HepG2 (cell line): ENCODE measurements around the gene AGXT. TPM values are rescaled to one million over a fixed set of nuclear protein-coding genes. Genes with fewer than 3 reads are reported as not detected.

ENCODE experiments used
- HNF1B ChIP-seq: sonication (generic); formaldehyde crosslinking; IDR thresholded peaks from 2 replicates; pipeline ENCODE4 v1.5.1; 2020; ENCODE audit warnings: mild to moderate bottlenecking, moderate library complexity, missing genetic modification reagents
- MEF2D ChIP-seq: sonication (generic); formaldehyde crosslinking; IDR thresholded peaks from 2 replicates; pipeline ENCODE4 v1.5.1; 2020; ENCODE audit warnings: mild to moderate bottlenecking, missing genetic modification reagents
- MTF2 ChIP-seq: sonication (generic); formaldehyde crosslinking; IDR thresholded peaks from 2 replicates; pipeline ENCODE4 v1.5.0; 2020; ENCODE audit warnings: missing genetic modification reagents, borderline replicate concordance
- NFATC3 ChIP-seq: sonication (generic); formaldehyde crosslinking; IDR thresholded peaks from 2 replicates; pipeline ENCODE4 v1.5.1; 2020; ENCODE audit warnings: mild to moderate bottlenecking, missing genetic modification reagents
- PCBP2 ChIP-seq: fragments of 200-400 bp; formaldehyde crosslinking; optimal IDR thresholded peaks from 2 replicates; pipeline ENCODE3; 2018; ENCODE audit warnings: low read length, low read depth; ENCODE audit not compliant: poor library complexity, severe bottlenecking
- RBM39 ChIP-seq: fragments of 200-400 bp; formaldehyde crosslinking; IDR thresholded peaks from one replicate; pipeline ENCODE4 v1.6.1; 2018; ENCODE audit warnings: antibody characterized with exemption, mild to moderate bottlenecking, low read depth, low read length; ENCODE audit not compliant: poor library complexity, severe bottlenecking
- SOX6 ChIP-seq, 2 experiments: fragments of 450-650 bp in 1 of 2; sonication (generic) in 1 of 2; formaldehyde crosslinking in 1 of 2; IDR thresholded peaks; 2 replicates each; pipeline versions ENCODE4 v1.4.0 to v1.6.1; 2017 to 2020; ENCODE audit warnings: antibody characterized with exemption in 1 of 2, mild to moderate bottlenecking in 1 of 2, missing genetic modification reagents in 1 of 2
- THAP7 ChIP-seq: sonication (generic); formaldehyde crosslinking; IDR thresholded peaks from 2 replicates; pipeline ENCODE4 v1.8.1; 2023; ENCODE audit warnings: mild to moderate bottlenecking, missing genetic modification reagents
- ZBTB26 ChIP-seq: IDR thresholded peaks from 2 replicates; pipeline ENCODE4 v1.6.1; 2016; ENCODE audit warnings: missing compliant biosample characterization, missing genetic modification reagents, borderline replicate concordance
- ZNF468 ChIP-seq: sonication (generic); formaldehyde crosslinking; IDR thresholded peaks from 2 replicates; pipeline ENCODE4 v1.8.0; 2022; ENCODE audit warnings: mild to moderate bottlenecking, moderate library complexity, missing genetic modification reagents
- ZNF709 ChIP-seq: sonication (generic); formaldehyde crosslinking; IDR thresholded peaks from 2 replicates; pipeline ENCODE4 v1.5.0; 2020; ENCODE audit warnings: mild to moderate bottlenecking, missing genetic modification reagents
- polyA plus RNA-seq, 8 experiments: library from polyadenylated mRNA; depleted of rRNA in 3 of 8; stranded (reverse) in 7 of 8; unstranded in 1 of 8; fragments of >200 nt; fragmentation: Illumina TruSeq in 4 of 8; extraction: Trizol in 4 of 8; gene quantifications; 2 replicates each; pipeline versions ENCODE4 v1.2.1 to v1.2.3, GENCODE V29; 2011 to 2016; ENCODE audit warnings: low read depth in 4 of 8, missing spikeins in 1 of 8, mixed read lengths in 1 of 8; ENCODE audit not compliant: insufficient read depth in 1 of 8
- total RNA-seq, 5 experiments: library from RNA; depleted of rRNA; stranded (reverse); fragments of >200 nt; fragmentation: Illumina TruSeq; extraction: Trizol; gene quantifications; 2 replicates each; pipeline ENCODE4 v1.2.3, GENCODE V29; 2016; ENCODE audit warnings: low read depth in 1 of 5
- TF ChIP-seq, protein P1 (sequence below): sonication (generic); formaldehyde crosslinking; IDR thresholded peaks from 2 replicates; pipeline ENCODE4 v1.4.0; 2020; ENCODE audit warnings: missing genetic modification reagents, borderline replicate concordance
- TF ChIP-seq, protein P2 (sequence below): sonication (generic); formaldehyde crosslinking; IDR thresholded peaks from 2 replicates; pipeline ENCODE4 v1.4.0; 2020; ENCODE audit warnings: missing genetic modification reagents, borderline replicate concordance

Gene AGXT
- total and polyA plus RNA-seq, 2 of the 13 experiments (the other 11 are each of a cell fraction or from before 2014, with no cell fraction given), result 41.9 to 96.1 TPM

GRCh38 chr2:240869109-240869955 is 708 bp downstream of the AGXT start (continued):
- TF ChIP-seq, protein P1, sequence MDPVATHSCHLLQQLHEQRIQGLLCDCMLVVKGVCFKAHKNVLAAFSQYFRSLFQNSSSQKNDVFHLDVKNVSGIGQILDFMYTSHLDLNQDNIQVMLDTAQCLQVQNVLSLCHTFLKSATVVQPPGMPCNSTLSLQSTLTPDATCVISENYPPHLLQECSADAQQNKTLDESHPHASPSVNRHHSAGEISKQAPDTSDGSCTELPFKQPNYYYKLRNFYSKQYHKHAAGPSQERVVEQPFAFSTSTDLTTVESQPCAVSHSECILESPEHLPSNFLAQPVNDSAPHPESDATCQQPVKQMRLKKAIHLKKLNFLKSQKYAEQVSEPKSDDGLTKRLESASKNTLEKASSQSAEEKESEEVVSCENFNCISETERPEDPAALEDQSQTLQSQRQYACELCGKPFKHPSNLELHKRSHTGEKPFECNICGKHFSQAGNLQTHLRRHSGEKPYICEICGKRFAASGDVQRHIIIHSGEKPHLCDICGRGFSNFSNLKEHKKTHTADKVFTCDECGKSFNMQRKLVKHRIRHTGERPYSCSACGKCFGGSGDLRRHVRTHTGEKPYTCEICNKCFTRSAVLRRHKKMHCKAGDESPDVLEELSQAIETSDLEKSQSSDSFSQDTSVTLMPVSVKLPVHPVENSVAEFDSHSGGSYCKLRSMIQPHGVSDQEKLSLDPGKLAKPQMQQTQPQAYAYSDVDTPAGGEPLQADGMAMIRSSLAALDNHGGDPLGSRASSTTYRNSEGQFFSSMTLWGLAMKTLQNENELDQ (CRISPR knock-in tag), result no peak
- 0 out of 2 replicates have a peak, but pooled peaks have one; percentile 17 for TF ChIP-seq THAP7
- TF ChIP-seq ZBTB26 (CRISPR knock-in tag), result 0 out of 2 replicates have a peak, but pooled peaks have one; percentile 35
- TF ChIP-seq PCBP2, result no peak
- TF ChIP-seq ZNF709, result no peak
- TF ChIP-seq, protein P2, sequence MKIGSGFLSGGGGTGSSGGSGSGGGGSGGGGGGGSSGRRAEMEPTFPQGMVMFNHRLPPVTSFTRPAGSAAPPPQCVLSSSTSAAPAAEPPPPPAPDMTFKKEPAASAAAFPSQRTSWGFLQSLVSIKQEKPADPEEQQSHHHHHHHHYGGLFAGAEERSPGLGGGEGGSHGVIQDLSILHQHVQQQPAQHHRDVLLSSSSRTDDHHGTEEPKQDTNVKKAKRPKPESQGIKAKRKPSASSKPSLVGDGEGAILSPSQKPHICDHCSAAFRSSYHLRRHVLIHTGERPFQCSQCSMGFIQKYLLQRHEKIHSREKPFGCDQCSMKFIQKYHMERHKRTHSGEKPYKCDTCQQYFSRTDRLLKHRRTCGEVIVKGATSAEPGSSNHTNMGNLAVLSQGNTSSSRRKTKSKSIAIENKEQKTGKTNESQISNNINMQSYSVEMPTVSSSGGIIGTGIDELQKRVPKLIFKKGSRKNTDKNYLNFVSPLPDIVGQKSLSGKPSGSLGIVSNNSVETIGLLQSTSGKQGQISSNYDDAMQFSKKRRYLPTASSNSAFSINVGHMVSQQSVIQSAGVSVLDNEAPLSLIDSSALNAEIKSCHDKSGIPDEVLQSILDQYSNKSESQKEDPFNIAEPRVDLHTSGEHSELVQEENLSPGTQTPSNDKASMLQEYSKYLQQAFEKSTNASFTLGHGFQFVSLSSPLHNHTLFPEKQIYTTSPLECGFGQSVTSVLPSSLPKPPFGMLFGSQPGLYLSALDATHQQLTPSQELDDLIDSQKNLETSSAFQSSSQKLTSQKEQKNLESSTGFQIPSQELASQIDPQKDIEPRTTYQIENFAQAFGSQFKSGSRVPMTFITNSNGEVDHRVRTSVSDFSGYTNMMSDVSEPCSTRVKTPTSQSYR (CRISPR knock-in tag), result no peak
- peak; percentile 25 for TF ChIP-seq RBM39
- no peak for TF ChIP-seq MEF2D (CRISPR knock-in tag)
- TF ChIP-seq SOX6 (IDR thresholded peaks at IDR 0.05), result no peak
- TF ChIP-seq SOX6 (CRISPR knock-in tag; IDR thresholded peaks at IDR 0.05), result no peak
- no peak for TF ChIP-seq ZNF468 (CRISPR knock-in tag)
- 0 out of 2 replicates have a peak, but pooled peaks have one; percentile 65 for TF ChIP-seq MTF2 (CRISPR knock-in tag)
- no peak for TF ChIP-seq NFATC3 (CRISPR knock-in tag)
- peak; percentile 19; the same call in 1 of the 2 replicates for TF ChIP-seq HNF1B (CRISPR knock-in tag)
